GM12874 (cell line): ENCODE measurements around the gene MYO7A.

Source experiments
- TF ChIP-seq, protein P1 (sequence below): IDR thresholded peaks from 2 replicates; pipeline ENCODE4 v1.5.1; 2011; ENCODE audit warnings: low read depth, mild to moderate bottlenecking, control low read depth, low read length, moderate library complexity; ENCODE audit not compliant: insufficient read depth

MYO7A gene

DNA sequence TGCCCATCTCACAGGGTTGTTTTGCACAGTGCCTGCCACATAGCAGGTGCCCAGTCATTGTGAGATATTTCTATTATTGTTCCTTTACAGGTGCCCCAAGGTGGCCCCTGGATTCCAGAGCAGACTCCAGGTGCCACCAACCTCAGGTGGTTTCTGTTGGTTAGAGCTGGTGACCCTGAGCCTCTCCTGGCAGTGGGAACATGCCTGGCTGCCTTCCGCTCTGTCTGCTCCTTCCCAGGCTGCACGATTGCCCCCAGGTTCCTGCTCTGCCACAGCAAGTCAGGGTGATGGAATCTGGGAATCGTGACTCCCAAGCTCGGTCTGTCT is 38.0 kb upstream of the MYO7A start:
- TF ChIP-seq, protein P1, sequence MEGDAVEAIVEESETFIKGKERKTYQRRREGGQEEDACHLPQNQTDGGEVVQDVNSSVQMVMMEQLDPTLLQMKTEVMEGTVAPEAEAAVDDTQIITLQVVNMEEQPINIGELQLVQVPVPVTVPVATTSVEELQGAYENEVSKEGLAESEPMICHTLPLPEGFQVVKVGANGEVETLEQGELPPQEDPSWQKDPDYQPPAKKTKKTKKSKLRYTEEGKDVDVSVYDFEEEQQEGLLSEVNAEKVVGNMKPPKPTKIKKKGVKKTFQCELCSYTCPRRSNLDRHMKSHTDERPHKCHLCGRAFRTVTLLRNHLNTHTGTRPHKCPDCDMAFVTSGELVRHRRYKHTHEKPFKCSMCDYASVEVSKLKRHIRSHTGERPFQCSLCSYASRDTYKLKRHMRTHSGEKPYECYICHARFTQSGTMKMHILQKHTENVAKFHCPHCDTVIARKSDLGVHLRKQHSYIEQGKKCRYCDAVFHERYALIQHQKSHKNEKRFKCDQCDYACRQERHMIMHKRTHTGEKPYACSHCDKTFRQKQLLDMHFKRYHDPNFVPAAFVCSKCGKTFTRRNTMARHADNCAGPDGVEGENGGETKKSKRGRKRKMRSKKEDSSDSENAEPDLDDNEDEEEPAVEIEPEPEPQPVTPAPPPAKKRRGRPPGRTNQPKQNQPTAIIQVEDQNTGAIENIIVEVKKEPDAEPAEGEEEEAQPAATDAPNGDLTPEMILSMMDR = no peak

DNA sequence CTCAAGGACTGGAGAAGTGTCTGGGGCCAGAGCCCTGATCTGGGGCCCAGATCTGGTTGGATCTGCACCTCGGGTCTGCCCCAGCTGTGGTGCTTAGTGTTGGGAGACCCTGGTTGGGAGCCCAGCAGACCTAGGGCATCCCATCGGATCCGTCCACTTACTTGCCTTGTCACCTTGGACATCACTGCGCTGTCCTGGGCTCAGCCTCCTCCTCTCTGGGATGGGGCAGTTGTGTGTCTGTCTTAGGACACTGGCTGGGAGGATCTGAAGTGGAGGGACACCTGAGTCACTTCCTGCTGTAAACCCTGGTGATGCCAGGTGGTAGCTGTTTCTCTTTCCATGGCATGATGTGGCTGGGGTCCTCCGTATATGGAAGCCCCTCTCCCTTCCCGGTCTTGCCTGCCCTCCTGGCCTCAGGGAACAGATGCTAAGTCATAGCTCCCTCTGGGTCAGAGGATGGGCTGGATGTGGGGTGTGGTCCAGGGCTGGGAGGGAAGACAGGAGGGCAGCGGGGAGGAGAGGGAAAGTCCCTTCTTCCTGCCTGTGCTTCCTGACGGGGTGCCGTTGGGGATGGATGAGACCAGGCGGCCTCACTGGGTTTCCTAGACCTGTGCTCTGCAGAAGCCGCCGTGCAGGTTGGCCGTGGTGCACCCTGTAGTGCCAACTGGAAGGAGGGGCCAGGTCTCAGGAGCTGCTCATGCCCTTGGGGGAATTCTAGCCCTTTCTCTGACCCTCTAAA is 37.5 kb upstream of the MYO7A start:
- TF ChIP-seq, protein P1 = no peak

DNA sequence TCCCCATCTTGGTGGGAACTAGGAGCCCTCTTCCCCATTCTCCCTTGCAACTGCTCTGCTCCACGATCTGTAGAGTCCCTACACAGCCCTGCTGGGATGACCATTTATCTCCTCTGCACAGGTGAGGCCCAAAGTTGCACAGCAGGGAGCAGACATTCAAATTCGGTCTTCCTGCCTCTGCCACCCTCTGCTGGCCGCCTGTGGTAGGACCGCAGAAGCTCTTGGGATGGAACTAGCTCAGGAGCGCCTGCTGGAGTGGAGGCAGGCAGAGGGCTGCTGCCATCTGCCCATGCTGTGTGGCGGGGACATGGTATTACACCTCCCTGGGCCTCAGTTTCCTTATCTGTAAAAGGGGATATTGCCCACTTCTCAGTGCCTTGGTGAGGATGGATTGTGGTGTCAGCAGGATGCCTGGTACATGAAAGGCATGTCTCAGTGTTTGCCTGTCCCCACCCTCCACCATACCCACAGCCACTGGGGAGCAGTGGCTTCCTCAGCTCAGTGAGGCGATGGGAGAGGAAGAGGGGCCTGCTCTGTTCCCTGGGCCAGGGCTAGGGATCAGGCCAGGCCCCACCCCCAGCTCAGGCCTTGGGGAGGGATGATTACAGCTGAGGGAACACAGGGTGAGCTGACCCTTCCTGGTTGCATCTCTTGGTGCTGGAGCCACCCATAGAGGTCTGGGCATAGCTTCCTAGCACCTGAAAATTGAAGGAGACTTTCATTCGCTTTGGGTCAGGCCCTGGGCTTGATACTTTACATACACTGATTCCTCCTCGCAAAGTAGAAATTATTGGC is 36.7 kb upstream of the MYO7A start:
- TF ChIP-seq, protein P1 = peak; percentile 92

DNA sequence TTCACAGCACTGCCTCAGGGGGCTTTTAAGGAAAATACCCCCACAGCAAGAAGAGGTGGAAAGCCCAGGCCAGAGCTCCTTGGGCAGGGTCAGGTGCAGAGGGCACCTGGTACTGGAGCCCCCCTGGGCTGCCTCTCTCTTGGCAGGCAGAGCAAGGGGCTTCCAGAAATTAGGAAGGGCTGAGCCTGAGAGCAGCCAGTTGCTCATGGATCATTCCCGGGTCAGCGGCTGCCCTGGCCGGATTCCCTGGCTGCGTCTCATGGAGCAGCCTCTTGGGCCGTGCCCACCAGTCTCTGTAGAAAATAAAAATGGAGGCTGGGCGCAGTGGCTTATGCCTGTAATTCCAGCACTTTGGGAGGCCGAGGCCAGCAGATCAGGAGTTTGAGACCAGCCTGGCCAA is 35.7 kb upstream of the MYO7A start:
- TF ChIP-seq, protein P1 = no peak

DNA sequence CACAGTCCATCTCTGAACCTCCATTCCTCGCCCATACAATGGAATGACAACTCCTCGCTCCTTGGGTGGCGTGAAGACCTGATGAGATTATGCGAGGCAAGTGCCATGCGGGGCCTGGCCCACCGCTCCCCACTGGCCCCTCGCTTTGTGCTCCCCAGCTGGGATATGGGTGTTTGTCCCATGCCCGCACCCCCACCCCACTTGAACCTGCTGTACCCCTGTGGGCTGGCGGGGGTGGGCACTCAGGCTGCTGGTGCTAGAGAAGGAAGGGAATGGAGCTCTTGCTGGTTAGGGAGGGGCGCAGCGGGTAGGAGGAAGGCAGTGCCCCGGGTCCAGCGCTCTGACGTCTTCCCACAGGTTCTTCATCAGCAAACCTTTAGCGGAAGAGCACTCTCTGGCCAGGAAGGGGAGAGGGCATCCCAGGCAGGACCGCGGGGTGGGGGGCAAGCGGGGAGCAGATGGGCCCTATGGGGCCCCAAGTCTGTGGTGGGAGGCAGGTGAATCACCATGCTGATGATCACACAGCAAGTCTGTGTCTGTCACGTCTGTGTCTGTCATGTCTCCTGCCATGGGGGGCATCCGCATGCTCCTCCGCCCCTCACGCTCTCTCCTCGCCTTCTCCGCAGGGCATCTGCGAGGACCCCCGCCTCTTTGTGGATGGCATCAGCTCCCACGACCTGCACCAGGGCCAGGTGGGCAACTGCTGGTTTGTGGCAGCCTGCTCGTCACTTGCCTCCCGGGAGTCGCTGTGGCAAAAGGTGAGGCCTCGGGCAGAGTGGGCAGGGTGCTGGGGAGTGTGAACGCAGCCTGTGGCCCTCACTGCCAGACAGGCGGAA is 34.8 kb upstream of the MYO7A start:
- TF ChIP-seq, protein P1 = no peak

DNA sequence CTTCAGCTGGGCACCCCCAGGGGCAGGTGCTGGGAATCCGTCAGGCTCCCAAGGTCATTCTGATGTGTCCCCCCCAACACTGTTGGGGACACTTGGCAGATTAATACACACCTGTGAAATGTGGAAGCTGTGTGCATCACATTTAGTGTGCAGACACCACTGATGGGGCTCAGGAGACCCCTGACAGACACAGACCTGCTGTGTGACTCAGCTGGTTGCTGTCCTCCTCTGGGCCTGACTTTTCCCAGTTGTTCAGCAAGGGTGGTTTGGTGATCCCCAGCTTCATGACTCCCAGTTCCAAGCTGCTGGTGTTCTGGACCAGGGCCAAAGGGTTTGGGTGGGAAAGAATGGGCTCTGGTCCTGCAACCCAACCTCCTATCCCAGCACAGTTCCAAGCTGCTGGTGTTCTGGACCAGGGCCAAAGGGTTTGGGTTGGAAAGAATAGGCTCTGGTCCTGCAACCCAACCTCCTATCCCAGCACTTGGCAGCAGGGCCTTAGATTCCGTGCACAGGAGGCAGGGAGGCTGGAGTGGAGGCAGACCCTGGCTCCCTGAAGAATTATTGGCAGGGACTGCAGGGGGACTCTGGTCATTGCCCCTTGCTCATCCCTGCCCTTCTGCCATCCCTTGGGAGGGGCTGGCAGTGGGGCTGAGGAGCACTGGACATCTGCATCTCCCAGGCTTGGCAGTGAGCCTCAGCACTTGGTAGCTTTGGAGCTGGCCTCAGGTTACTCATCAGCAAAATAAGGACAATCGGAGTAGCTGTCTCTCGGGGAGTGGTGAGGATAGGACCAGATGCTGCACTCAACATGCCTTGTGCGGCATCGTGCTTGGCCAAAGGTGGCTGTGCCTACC is 33.8 kb upstream of the MYO7A start:
- TF ChIP-seq, protein P1 = no peak
